Parathyroid adenoma (tissue), 2 donors: Measurements from ENCODE around the gene PDIA6.

Source experiments
- H2AFZ ChIP-seq: fragments of 300-600 bp; sonication (generic); one replicate; pipeline ENCODE4 v1.7.0; 2017; ENCODE audit warnings: antibody characterized with exemption, mild to moderate bottlenecking
- H3K27ac ChIP-seq: fragments of 300-600 bp; sonication (generic); one replicate; pipeline ENCODE4 v1.7.0; 2017
- H3K27me3 ChIP-seq: fragments of 300-600 bp; sonication (generic); one replicate; pipeline ENCODE4 v1.7.0; 2017; ENCODE audit warnings: low read length; ENCODE audit not compliant: control insufficient read depth, insufficient read depth
- H3K36me3 ChIP-seq: fragments of 300-600 bp; sonication (generic); one replicate; pipeline ENCODE4 v1.7.0; 2017; ENCODE audit warnings: low read length; ENCODE audit not compliant: control insufficient read depth, insufficient read depth
- H3K4me1 ChIP-seq: fragments of 300-600 bp; sonication (generic); one replicate; pipeline ENCODE4 v1.7.0; 2017; ENCODE audit warnings: control low read depth
- H3K4me2 ChIP-seq: fragments of 300-600 bp; sonication (generic); one replicate; pipeline ENCODE4 v1.7.0; 2017; ENCODE audit warnings: low read length
- H3K4me3 ChIP-seq: fragments of 300-600 bp; sonication (generic); one replicate; pipeline ENCODE4 v1.7.0; 2017; ENCODE audit warnings: low read depth, low read length
- H3K79me2 ChIP-seq: fragments of 300-600 bp; sonication (generic); one replicate; pipeline ENCODE4 v1.7.0; 2017; ENCODE audit warnings: control low read depth
- H3K9ac ChIP-seq: fragments of 300-600 bp; sonication (generic); one replicate; pipeline ENCODE4 v1.7.0; 2017; ENCODE audit warnings: mild to moderate bottlenecking
- H3K9me3 ChIP-seq: fragments of 300-600 bp; sonication (generic); one replicate; pipeline ENCODE4 v1.7.0; 2017; ENCODE audit warnings: low read length; ENCODE audit not compliant: control insufficient read depth
- CTCF ChIP-seq: fragments of 300-600 bp; sonication (generic); IDR thresholded peaks from one replicate; pipeline ENCODE4 v1.7.0; 2017; ENCODE audit warnings: antibody characterized with exemption, mild to moderate bottlenecking
- donor health status: primary hyperparathyroidism.

The PDIA6 gene

GRCh38 chr2:10841547-10842219 is 29.1 kb upstream of the PDIA6 start:
- Histone ChIP-seq H3K4me1 (peaks cover 2% of the 10 kb centered on the region), H3K27ac (no peak overlapping the region), H3K36me3 (no peaks in the 10 kb centered on the region), H3K9ac (no peak overlapping the region), H3K4me3 (no peak overlapping the region), H3K27me3 (no peaks in the 10 kb centered on the region), H3K4me2 (no peak overlapping the region), H3K9me3 (no peaks in the 10 kb centered on the region), H3K79me2 (no peaks in the 10 kb centered on the region), H2AFZ (no peak overlapping the region)
- TF ChIP-seq CTCF, result no peak

GRCh38 chr2:10839813-10840212 is 27.2 kb upstream of the PDIA6 start:
- Histone ChIP-seq H3K9ac (no peak overlapping the region), H3K79me2 (no peaks in the 10 kb centered on the region)

GRCh38 chr2:10838734-10839133 is 26.1 kb upstream of the PDIA6 start:
- Histone ChIP-seq H3K27ac (no peak overlapping the region), H3K4me3 (no peak overlapping the region), H3K9ac (no peak overlapping the region), H3K36me3 (no peaks in the 10 kb centered on the region), H3K9me3 (no peaks in the 10 kb centered on the region), H2AFZ (no peak overlapping the region), H3K79me2 (no peaks in the 10 kb centered on the region), H3K4me2 (no peak overlapping the region), H3K27me3 (no peaks in the 10 kb centered on the region), H3K4me1 (no peaks in the 10 kb centered on the region)
- TF ChIP-seq CTCF, result no peak

More at GRCh38 chr2:10839813-10840212, 27.2 kb upstream of the PDIA6 start:
- peaks cover 2% of the 10 kb centered on the region for H3K4me1 ChIP-seq
- no peaks in the 10 kb centered on the region for H3K27me3 ChIP-seq
- TF ChIP-seq CTCF, result no peak
- no peak overlapping the region for H2AFZ ChIP-seq
- no peak overlapping the region for H3K4me3 ChIP-seq
- H3K27ac ChIP-seq, result no peak overlapping the region
- no peaks in the 10 kb centered on the region for H3K9me3 ChIP-seq
- no peaks in the 10 kb centered on the region for H3K36me3 ChIP-seq
- no peak overlapping the region for H3K4me2 ChIP-seq

GRCh38 chr2:10837298-10838266 is 25.0 kb upstream of the PDIA6 start:
- Histone ChIP-seq H3K4me2 (no peak overlapping the region), H3K27ac (no peak overlapping the region), H2AFZ (no peak overlapping the region), H3K36me3 (no peaks in the 10 kb centered on the region), H3K9me3 (no peaks in the 10 kb centered on the region), H3K4me1 (no peaks in the 10 kb centered on the region), H3K79me2 (no peaks in the 10 kb centered on the region), H3K9ac (no peak overlapping the region), H3K27me3 (no peaks in the 10 kb centered on the region), H3K4me3 (no peak overlapping the region)
- no peak for TF ChIP-seq CTCF
